Subcutaneous adipose tissue (tissue), 4 donors: ENCODE data around the gene PTPN12. TPM values are rescaled to one million over a fixed set of nuclear protein-coding genes. Genes with fewer than 3 reads are reported as not detected.

ENCODE experiments used
- total RNA-seq, 4 donors: library from RNA; depleted of rRNA; stranded (reverse); fragments of >200 nt; gene quantifications; one replicate each; pipeline ENCODE4 v1.1.0, GENCODE V29; 2016
- TF ChIP-seq, protein P1 (sequence below): fragments of 450-650 bp; IDR thresholded peaks from one replicate; pipeline ENCODE4 v1.5.1; 2016; ENCODE audit warnings: low read depth, mild to moderate bottlenecking, control low read depth, antibody characterized with exemption, moderate library complexity

PTPN12 gene
- total RNA-seq, 4 donors from 2014 or later: 147 to 243 (median 188) TPM

DNA sequence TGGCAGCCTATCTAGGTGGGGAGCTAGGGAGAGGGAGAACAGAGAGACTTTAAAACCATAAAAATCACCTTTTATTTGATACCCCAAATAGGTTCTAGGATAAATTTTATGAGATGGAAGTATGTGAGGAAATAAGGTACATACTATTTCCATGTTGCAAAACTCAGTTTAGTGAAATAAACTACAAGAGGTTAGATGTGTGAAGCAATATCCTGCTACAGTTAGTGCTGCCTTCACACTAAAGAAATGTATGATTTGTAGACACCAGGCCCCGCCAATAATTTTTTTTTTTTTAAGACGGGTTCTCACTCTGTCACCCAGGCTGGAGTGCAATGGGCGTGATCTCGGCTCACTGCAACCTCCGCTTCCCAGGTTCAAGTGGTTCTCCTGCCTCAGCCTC is 124.7 kb downstream of the PTPN12 start:
- TF ChIP-seq, protein P1, sequence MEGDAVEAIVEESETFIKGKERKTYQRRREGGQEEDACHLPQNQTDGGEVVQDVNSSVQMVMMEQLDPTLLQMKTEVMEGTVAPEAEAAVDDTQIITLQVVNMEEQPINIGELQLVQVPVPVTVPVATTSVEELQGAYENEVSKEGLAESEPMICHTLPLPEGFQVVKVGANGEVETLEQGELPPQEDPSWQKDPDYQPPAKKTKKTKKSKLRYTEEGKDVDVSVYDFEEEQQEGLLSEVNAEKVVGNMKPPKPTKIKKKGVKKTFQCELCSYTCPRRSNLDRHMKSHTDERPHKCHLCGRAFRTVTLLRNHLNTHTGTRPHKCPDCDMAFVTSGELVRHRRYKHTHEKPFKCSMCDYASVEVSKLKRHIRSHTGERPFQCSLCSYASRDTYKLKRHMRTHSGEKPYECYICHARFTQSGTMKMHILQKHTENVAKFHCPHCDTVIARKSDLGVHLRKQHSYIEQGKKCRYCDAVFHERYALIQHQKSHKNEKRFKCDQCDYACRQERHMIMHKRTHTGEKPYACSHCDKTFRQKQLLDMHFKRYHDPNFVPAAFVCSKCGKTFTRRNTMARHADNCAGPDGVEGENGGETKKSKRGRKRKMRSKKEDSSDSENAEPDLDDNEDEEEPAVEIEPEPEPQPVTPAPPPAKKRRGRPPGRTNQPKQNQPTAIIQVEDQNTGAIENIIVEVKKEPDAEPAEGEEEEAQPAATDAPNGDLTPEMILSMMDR: no peak

DNA sequence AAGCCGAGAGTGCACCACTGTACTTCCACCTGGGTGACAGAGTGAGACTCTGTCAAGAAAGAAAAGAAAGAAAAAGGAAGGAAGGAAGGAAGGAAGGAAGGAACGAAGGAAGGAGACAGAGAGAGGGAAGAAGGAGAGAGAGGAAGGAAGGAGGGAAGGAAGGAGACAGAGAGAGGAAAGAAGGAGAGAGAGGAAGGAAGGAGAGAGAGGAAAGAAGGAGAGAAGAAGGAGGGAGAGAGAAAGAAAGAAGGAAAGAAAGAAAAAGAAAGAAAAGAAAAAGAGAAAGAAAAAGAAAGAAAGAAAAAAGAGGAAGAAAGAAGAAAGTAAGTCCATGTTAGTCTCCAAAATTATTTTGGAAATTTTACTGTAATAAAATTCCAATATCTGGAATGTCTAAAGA is 125.8 kb downstream of the PTPN12 start:
- TF ChIP-seq, protein P1: no peak

DNA sequence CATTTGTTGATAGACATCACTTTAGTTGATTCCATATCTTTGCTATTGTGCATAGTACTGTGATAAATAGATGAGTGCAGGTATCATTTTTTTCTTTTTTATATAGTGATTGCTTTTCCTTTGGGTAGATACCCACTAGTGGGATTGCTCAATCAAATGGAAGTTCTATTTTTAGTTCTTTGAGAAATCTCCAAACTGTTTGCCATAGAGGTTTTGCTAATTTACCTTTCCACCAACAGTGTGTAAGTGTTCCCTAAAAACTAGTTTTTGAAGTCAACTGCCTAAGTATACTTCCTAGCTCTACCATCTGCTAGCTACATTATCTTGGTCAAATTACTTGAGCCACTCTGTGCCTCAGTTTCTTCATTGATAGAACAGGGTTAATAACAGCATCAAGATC is 127.6 kb downstream of the PTPN12 start:
- TF ChIP-seq, protein P1: no peak

DNA sequence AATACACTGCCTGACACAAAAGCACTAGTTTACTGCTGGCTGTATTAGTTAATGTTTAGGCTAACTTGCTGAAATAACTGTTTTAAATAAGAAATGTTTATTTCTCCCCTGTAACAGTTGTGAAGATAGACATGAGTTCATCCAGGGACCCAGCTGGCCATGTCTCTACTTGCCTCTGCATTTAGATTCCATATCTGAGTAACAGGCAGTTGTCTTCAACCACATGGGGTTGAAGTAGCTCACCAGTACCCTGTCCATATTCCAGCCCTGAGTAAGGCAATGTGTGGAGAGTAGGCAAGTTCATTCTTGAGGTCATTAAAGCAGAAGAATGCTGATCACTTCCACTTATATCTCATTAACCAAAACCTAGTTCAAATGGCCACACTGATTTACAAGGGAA is 128.1 kb downstream of the PTPN12 start:
- TF ChIP-seq, protein P1: no peak

DNA sequence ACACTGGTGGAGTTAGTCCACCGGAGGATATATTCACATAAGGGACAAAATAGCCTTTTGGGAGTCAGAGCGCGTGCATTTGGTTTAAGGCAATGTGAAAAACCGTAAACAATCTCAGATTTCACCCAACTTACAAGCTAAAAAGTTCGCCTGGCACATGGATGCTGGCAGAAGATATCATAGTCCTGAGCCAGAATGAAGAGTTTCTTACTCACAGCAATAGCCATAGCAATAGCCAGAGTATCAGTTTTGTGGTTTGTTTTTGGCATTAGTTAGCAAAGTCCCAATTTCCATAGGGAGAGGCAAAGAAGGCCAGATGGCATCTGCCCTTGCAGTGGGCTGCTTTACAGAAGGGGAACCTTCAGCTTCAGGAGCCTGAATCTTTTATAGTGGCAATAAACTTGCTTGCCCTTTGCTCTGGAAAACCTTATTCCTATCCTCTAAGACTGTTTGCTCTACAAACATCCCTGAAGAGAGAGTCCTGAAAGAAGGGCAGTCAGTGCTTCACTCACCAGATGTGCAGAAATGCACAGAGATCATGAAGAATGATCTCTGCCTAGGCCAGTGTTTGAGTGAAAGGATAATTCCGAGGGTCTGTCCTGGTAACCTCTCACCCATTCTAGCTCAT is 130.5 kb downstream of the PTPN12 start:
- TF ChIP-seq, protein P1: no peak

DNA sequence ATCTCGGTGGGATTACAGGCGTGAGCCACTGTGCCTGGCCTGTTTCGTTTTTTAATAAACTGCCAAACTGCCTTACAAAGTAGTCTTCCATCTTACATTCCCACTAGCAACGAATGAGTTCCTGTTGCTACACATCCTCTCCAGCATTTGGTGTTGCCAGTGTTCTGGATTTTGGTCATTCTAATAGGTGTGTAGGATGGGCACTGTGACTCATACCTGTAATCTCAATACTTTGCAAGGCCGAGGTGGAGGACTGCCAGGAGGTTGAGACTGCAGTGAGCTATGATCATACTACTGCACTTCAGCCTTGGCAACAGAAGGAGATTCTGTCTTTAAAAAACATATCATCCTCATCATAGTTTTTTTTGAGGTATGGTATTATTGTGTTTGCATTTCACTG is 137.8 kb downstream of the PTPN12 start:
- TF ChIP-seq, protein P1: no peak

DNA sequence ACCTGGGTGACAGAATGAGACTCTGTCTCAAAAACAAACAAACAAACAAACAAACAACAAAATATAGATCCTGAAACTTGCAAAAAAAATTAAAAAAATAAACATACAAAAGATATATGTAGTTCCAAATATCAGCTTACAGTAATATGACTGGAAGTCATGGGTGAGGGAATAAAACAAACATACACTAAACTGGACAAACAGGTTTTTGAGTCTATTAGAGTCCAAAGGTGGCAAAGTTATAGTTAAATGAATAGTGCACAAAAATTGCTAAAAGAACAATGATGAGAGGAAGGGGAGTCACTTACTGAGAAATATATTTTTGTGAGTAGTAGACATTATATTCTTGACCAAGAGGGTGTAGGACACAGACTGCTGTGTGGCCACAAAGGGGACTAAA is 142.5 kb downstream of the PTPN12 start:
- TF ChIP-seq, protein P1: no peak
